ENCODE measurements around the gene CHD2. TPM values are rescaled to one million over a fixed set of nuclear protein-coding genes. Genes with fewer than 3 reads are reported as not detected.
A peak's percentile ranks its signal among the peaks of the same experiment; 100 is the strongest.

The CHD2 gene
- total RNA-seq, 2 donors from 2014 or later: 63.9 to 70.0 TPM

GRCh38 chr15:93071469-93071936, 171.4 kb downstream of the CHD2 start:
- no peak for TF ChIP-seq CTCF (IDR thresholded peaks at IDR 0.05)
- peak in 1 of 3 donors; percentile 16 for TF ChIP-seq POLR2A (IDR thresholded peaks at IDR 0.05)
- DNase-seq: no peak
- no peaks in the 10 kb centered on the region for H3K36me3 ChIP-seq (replicated peaks in 1 of 2; ENCODE audit: insufficient read depth in 1 of 2, low read depth in 2 of 2)
- no peak for ATAC-seq
- H3K27ac ChIP-seq: peak overlapping the region in 3 of 4 donors; percentile 71 to 83 (median 79)
- intact Hi-C loops (cut with DNase I): no loop called here
- no peaks in the 10 kb centered on the region for H3K27me3 ChIP-seq
- 37 to 42% methylated on average over 15 to 22 of the region's 22 CpGs for WGBS, 2 donors
- peak overlapping the region in 1 of 2 donors; percentile 45 for H3K4me3 ChIP-seq
- H3K9me3 ChIP-seq: no peaks in the 10 kb centered on the region
- peaks cover 14% of the 10 kb centered on the region for H3K4me1 ChIP-seq

DNA sequence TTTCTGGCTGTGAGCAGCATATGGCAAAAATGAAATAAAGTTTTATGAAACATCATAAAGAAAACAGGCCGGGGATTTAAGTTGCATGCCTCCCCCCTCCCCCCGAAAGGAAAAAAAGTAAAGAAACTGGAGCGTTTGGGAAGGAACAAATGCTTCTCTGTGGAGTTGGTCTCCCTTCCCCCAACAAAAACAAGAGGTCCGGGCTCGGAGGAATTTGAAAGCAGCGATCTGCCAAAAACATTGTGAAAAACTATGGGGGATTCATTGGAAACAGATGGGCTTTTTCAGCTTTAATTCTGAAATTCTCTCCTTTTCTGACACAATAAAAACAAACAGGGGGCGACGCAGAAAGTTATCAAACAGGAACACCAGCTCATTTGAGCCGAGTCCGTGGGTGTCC, 171.9 kb downstream of the CHD2 start:
- 2 to 4% methylated on average over 10 of the region's 10 CpGs for WGBS, 2 donors
- intact Hi-C loops (cut with DNase I): no loop called here
- Histone ChIP-seq H3K27me3 (no peaks in the 10 kb centered on the region), H3K27ac (peak overlapping the region; percentile 35 to 83 (median 75)), H3K9me3 (no peaks in the 10 kb centered on the region), H3K36me3 (replicated peaks in 1 of 2; ENCODE audit: insufficient read depth in 1 of 2, low read depth in 2 of 2) (no peaks in the 10 kb centered on the region), H3K4me3 (peak overlapping the region; percentile 45 to 70), H3K4me1 (peaks cover 14% of the 10 kb centered on the region)
- TF ChIP-seq CTCF (IDR thresholded peaks at IDR 0.05) (no peak), POLR2A (IDR thresholded peaks at IDR 0.05) (no peak)
- DNase-seq (peak in 1 of 4 donors; percentile 24), ATAC-seq (no peak)

DNA sequence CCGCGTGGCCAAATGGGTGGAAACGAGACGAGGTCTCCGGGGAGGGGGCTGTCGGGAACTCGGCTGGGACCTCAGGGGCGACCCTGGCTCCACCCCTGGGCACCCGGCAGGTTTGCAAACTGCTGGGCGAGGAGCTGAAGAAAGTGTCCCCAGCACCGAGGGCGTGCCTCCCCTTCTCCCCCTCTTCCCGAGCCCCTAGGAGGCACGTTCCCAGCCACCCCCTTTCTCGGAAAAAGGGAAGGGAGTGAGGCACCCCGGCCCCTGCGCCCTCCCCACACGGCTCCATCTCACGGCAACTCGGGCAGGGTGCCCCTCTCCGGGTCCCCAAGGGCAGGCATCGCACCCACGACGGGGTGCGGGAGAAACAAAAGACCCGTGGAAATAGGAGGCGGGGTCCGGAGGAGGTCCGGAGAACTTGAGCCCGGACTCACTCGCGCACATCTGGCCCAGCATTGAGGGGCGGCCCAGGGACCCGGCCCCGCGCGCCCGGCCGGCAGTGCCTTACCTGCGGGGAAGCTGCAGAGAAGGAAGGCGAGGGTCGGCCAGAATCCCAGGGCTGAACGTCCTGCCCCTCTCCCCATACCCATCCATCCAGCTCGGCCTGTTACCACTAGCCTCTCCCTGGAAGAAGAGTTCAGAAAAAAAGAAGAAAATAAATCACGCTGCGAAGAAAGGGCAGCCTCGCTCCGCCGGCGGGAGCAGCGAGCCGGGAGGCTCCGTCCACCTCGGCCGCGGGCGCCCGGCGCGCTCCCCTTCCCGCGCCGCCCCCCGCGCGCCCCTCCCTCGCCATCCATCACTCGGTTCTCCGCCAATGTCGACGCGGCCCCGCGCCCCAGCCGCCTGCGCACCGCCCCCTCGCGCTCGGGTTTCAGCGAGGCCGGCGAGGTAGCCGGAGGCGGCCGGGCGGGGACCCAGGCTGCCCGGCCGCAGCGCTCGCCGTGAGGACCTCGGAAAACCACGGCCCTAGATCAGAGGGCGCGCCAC, 172.6 kb downstream of the CHD2 start:
- Histone ChIP-seq H3K4me3 (peak overlapping the region; percentile 45 to 70), H3K27me3 (no peaks in the 10 kb centered on the region), H3K9me3 (no peaks in the 10 kb centered on the region), H3K27ac (peak overlapping the region; percentile 35 to 83 (median 75)), H3K36me3 (replicated peaks in 1 of 2; ENCODE audit: insufficient read depth in 1 of 2, low read depth in 2 of 2) (no peaks in the 10 kb centered on the region), H3K4me1 (peaks cover 14% of the 10 kb centered on the region)
- intact Hi-C loops (cut with DNase I): no loop called here
- DNase-seq: peak; percentile 77 to 90 (median 82)
- WGBS, 2 donors: 0 to 1% methylated on average over 40 to 80 of the region's 96 CpGs
- ATAC-seq: peak; percentile 94
- peak in 2 of 7 experiments; percentile 30 for TF ChIP-seq CTCF (IDR thresholded peaks at IDR 0.05)
- peak in 2 of 3 donors; percentile 39 to 58 for TF ChIP-seq POLR2A (IDR thresholded peaks at IDR 0.05)

GRCh38 chr15:93073465-93073952, 173.4 kb downstream of the CHD2 start:
- no peaks in the 10 kb centered on the region for H3K27me3 ChIP-seq
- DNase-seq (peak in 2 of 4 donors; percentile 26 to 35), ATAC-seq (no peak)
- intact Hi-C loops (cut with DNase I): no loop called here
- H3K36me3 ChIP-seq (replicated peaks in 1 of 2; ENCODE audit: insufficient read depth in 1 of 2, low read depth in 2 of 2): no peaks in the 10 kb centered on the region
- peaks cover 14% of the 10 kb centered on the region for H3K4me1 ChIP-seq
- H3K27ac ChIP-seq: peak overlapping the region in 3 of 4 donors; percentile 71 to 83 (median 79)
- no peak for TF ChIP-seq POLR2A (IDR thresholded peaks at IDR 0.05)
- TF ChIP-seq CTCF (IDR thresholded peaks at IDR 0.05): no peak
- no peaks in the 10 kb centered on the region for H3K9me3 ChIP-seq
- H3K4me3 ChIP-seq: no peak overlapping the region
- WGBS, 2 donors: 41 to 80% methylated on average over 10 to 23 of the region's 30 CpGs
